ENCODE results near the gene GSTCD. TPM values are rescaled to one million over a fixed set of nuclear protein-coding genes. Genes with fewer than 3 reads are reported as not detected.

GSTCD gene
- total and polyA plus RNA-seq, 2 of the 4 experiments (the other 2 are of a cell fraction): 5.2 to 20.3 TPM

DNA sequence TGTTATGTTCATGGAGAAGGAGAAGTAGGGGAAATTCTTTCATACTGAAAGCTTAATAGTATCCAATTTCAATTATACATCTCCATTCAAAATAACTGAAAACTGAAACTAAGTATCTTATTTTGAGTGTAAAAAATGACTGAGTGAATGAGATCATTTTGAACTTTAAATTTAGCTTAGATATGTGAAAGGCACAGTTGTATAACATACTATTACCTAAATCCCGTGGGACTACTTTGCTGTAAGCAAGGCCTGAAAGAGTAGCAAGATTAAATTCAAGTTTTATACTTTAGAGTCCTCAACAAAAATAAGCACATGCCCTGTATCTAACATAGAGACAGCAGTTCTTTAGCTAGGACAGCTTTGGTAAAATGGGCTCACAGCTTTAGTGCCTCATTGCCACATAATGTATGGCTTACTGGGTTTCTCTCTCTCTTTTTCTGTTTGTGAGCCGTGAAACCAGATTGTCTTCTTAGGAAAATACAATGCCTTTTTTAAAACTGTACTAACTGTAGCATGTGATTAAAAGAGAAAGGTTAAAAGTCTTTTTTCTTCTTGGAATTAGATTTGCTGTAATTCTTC lies 43.2 kb downstream of the GSTCD start:
- in situ Hi-C loops (cut with MboI; ENCODE audit: low sequenced_read_pairs): no loop called here
- Histone ChIP-seq H3K27ac (ENCODE audit: insufficient read depth, low read length) (no peak overlapping the region), H3K56ac (ENCODE audit: extremely low read depth, insufficient read depth, low read length) (no peak overlapping the region), H2AK5ac (ENCODE audit: low read depth, low read length) (no peak overlapping the region), H3K18ac (ENCODE audit: low read depth, low read length) (no peak overlapping the region), H3K4ac (ENCODE audit: low read depth, low read length) (no peak overlapping the region), H3K14ac (replicated peaks; ENCODE audit: low read depth, low read length) (no peak overlapping the region), H2AFZ (replicated peaks; ENCODE audit: low read length, poor library complexity) (no peak overlapping the region), H2AK9ac (replicated peaks; ENCODE audit: low read depth, low read length, poor library complexity) (no peak overlapping the region), H3K23ac (ENCODE audit: low read depth, low read length) (no peak overlapping the region), H3K36me3 (ENCODE audit: control insufficient read depth, insufficient read depth, low read length) (no peaks in the 10 kb centered on the region), H3K4me2 (ENCODE audit: low read depth, low read length) (no peak overlapping the region), H2BK15ac (ENCODE audit: low read depth, low read length) (no peak overlapping the region), H3K9me1 (ENCODE audit: insufficient read depth, low read length) (no peaks in the 10 kb centered on the region; the same call in 1 of the 2 replicates), H3K79me1 (ENCODE audit: low read depth in 1 of 2, low read length in 2 of 2) (no peaks in the 10 kb centered on the region), H2BK5ac (ENCODE audit: low read depth, low read length, poor library complexity, severe bottlenecking) (no peak overlapping the region), H3K9me3 (ENCODE audit: control insufficient read depth, insufficient read depth, low read length) (no peaks in the 10 kb centered on the region), H3K27me3 (ENCODE audit: control insufficient read depth, insufficient read depth, low read length) (no peaks in the 10 kb centered on the region), H3K4me3 (ENCODE audit: insufficient read depth, low read depth, low read length) (no peak overlapping the region), H2BK20ac (ENCODE audit: low read depth, low read length) (no peak overlapping the region), H4K8ac (ENCODE audit: low read depth in 2 of 2, low read length in 2 of 2) (no peak overlapping the region), H4K91ac (ENCODE audit: insufficient read depth, low read depth, low read length) (no peak overlapping the region), H3K4me1 (ENCODE audit: control insufficient read depth, insufficient read depth, low read length) (no peaks in the 10 kb centered on the region), H4K20me1 (ENCODE audit: insufficient read depth, low read length) (no peaks in the 10 kb centered on the region), H4K5ac (ENCODE audit: low read depth, low read length) (no peak overlapping the region), H2BK120ac (ENCODE audit: low read depth, low read length) (no peak overlapping the region), H3K9ac (ENCODE audit: low read depth, low read length) (no peak overlapping the region)
- TF ChIP-seq SMC3 (IDR thresholded peaks at IDR 0.05; ENCODE audit: low read depth, low read length) (no peak), MXI1 (IDR thresholded peaks at IDR 0.05; ENCODE audit: borderline replicate concordance, low read depth, low read length) (no peak), CHD1 (IDR thresholded peaks at IDR 0.05; ENCODE audit: low read depth, low read length) (no peak)
- TF ChIP-seq, protein P1, sequence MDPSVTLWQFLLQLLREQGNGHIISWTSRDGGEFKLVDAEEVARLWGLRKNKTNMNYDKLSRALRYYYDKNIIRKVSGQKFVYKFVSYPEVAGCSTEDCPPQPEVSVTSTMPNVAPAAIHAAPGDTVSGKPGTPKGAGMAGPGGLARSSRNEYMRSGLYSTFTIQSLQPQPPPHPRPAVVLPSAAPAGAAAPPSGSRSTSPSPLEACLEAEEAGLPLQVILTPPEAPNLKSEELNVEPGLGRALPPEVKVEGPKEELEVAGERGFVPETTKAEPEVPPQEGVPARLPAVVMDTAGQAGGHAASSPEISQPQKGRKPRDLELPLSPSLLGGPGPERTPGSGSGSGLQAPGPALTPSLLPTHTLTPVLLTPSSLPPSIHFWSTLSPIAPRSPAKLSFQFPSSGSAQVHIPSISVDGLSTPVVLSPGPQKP (IDR thresholded peaks at IDR 0.05; ENCODE audit: borderline replicate concordance, low read depth, low read length): no peak
- POLR2A ChIA-PET (ENCODE audit: unreplicated experiment): no interaction called here
- no CpG with 5 or more reads among the region's 2 CpGs for WGBS, 2 experiments (ENCODE audit: extremely low coverage in 2 of 2, insufficient read length in 1 of 2)
- intact Hi-C loops (cut with micrococcal nuclease): no loop called here
- CTCF ChIA-PET: no interaction called here
- dilution Hi-C loops (cut with HindIII; ENCODE audit: low sequenced_read_pairs, unreplicated experiment): no loop called here
- ATAC-seq (ENCODE audit: low read depth) (no peak; the same call in 1 of the 2 replicates), DNase-seq (no peak)
- no TSS peak for BruUV-seq (replicated peaks)

All from IMR-90 (cell line).